NCI-H2196 treated with DMSO at 0.1 percent for 48 hours (cell line): ENCODE measurements around the gene RHBDD3.

Experiments
- DNase-seq: peaks from one replicate; lab custom pipeline; 2025; ENCODE audit not compliant: unreplicated experiment; lab: John Stamatoyannopoulos, UW

Gene RHBDD3

DNA sequence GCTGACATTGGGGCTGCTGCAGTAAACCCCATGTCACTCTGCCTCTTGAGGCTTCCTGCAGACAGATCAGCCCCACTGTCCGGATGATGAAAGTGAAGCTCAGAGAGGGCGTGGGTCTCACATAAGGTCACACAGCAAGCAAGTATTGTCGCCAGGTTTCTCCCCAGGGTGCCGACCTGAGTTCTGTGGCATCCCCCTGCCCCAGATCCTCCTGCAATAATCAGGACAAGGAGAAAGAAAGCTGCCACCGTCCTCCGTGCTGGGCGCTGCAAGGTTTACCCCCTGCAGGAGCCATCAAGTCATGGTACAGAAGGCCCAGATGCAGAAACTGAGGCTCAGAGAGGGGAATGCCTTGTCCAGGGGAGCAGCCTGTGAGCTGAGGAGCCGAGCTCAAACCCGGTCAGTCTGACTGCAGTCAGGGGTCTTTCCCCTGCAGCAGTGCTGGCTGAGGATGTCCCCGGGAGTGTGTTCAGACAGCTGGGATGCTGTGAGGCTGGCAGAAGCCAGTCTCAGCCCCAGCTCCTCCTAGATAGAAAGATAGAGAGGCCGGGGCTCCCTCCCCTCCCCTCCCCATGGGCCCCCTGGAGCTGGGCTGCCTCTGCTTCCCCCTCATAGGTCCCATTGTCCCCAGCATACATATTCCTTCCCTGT lies 48.9 kb downstream of the RHBDD3 start:
- no peak for DNase-seq

DNA sequence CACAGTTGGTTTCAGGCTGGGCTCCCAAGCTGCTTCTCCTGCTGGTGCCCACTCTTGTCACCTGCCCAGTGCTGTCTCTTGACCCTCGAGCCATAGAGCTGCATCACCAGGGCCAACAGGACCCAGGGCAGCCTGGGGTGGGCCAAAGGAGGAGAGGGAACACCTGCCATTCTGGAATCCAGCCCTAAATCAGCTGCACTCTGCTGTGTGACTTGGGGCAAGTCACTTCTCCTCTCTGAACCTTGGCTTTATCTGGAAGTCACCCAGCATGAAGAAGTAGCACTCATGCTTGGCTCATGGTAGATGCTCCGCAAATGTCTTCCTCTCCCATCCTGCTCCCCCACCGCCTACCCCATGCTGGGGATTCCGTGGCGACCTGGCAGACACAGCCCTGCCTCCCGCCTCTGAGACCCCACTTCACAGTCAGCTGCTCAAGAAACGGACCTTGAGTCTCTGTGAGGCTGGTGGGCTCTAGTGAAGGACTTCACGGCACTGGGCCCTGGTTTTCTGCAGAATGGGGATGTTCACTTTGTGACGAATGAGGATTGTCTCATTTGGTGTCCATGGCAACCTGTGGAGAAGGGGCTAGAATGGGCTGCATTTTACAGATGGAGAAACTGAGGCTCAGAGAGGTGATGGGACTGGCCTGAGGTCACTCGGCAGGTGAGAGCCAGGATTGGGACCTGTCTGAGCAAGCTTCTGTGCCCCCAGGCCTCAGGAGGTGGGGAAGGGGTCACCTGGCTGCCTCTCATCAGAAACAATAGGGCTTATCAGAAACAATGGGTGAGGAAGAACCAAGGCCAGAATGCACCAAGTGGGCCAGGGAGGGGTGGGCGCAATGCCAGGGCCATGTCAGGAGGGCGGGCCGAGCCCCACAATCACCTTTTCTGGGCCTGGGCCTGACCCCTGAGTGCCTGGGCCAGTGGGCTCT lies 49.7 kb downstream of the RHBDD3 start:
- no peak for DNase-seq

DNA sequence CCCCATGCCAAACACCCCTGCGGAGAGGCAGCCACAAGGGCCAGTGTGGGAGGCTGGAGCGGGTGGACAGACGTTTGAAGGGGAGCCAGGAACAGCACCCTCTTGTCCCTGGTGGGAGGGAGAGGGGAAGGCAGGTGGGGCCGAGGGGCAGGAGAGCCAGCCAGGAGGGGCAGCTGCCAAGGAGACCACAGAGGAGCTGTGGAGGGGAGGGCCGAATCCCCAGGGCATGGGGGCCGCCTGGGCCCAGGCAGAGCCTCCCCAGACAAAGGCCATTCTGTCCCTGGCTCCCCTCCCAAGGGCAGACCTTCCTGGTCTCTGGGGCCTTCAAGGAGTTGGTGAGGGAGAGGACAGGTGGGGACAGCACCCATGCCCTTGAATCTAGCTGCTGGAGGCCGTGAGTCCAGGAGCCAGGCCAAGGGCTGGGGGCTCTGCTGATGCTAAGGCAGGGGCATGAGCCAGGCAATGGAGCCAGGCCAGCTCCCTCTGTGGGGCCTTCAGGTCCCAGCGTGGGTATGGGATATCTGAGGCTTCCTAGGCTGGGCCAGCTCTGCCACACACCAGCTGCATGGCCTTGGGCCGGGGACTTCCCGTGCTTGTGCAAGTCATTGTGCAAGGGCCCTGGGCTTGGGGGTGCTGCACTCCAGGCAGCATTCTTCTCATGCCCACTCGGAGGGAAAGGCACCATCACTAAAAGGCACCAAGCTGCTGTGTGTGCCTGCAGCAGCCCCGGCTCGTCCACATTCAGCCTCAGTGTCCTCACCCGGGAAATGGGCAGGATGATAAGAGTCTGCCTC lies 50.7 kb downstream of the RHBDD3 start:
- no peak for DNase-seq

DNA sequence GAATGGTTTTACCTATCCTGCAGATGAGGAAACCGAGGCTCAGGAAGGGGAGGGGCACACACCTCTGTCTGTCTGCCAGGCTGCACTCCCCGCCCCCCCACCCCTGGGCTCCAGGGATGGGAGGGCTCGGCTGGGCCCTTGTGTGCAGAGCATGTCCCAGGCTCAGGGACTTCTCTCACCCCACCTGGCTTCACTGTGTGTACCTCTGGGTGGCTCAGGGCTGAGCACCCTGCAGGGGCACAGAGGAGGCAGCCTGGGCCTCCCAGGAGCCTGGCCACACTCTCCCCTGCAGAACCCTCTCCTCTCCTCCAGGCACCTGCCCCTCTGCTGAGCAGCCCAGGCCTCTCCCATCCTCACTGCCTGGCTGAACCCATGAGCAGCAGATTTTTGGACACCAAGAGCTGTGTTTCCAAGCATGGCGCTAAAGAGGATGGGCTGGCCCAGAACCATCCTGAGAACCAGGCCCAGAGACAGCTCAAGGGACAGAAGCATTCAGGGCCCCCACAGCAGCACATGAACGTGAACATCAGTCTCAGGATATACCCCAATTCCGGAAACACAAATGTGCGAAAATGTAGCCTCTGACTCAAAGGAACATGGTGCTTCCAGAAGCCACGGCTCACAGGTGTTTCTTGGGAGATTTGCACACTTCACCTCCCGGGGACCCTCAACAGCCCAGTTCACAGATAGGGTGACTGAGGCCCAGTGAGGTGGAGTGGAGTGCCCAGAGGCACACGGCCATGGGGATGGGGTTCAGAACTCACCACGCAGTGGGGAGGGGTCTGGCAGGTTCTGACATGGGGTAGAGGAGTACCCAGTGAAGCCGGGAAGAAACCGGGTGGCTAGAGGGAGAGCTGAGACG lies 51.5 kb downstream of the RHBDD3 start:
- DNase-seq = no peak

DNA sequence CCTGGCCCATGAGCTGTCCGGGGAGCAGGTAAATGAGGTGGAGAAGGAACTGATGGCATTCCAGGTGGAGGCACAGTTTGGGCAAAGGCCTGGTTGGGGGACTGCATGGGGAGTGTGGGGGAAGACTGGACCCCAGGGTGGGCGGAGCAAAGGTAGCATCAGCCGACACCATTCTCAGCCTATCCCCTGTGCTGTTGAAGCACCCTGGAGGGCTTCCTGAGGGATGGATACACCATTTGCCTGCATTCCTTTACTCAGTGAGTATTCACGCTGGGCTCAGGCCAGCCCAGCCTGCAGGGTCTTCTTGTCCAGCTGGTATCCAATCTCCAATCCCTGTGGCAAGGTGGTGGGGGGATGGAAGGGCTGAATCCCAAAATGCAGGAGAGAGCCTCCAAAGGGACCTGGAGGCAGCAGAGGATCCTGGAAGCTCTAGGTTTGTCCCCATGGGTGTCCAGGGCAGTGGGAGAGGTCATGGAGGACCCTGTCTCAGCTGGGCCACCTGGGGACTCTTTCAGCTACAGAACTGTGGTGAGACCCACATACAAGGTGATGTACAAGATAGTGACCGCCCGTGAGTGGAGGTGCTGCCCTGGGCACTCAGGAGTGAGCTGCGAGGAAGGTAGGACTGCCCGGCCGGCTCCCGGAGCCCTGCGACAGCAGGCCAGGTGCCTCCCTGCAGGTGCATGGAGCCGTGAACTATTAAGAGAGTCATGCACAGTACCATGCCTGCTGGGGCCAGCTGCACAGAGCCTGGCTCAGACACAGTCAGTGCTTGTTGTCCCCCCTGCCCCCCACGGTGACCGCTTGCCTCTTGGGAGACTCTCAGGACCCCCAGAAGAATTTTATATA lies 52.5 kb downstream of the RHBDD3 start:
- no peak for DNase-seq

DNA sequence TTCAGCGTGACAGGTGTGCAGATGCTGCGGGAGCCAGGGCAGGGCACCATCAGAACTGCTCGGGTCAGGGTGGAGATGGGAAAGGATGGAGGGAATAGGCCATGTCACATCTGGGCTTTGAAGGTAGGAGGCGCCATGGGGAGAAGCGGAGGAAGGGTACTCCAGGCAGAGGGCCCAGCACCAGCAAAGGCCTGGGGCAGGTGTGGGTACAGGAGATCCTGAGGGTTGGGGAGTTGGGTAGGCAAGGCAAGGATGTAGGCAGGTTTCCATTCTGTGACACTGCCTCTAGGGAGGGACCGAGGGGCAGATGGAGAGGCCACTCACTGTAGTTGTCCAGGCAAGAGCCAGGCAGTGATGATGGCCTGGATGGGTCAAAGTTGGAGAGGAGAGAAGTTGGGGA lies 53.5 kb downstream of the RHBDD3 start:
- DNase-seq = no peak

DNA sequence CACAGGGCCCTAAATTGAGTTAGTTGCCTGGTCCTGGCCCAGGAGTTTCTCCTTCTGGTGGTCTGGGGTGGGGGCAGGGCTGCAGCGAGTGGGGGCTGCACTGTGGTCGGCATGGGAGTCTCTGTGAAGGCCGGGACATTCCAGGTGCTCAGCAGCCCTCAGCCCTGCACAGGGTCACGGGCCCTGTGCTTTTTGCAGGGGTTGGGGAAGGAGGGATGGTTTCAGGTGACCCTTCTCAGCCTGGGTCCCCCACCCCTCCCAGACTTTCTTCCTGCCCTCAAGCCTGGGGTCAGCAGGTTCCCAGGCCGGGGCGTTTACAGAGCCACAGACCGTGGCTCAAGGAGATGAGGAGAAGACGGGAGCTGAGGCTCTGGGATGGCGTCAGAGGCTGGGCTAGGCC lies 54.3 kb downstream of the RHBDD3 start:
- DNase-seq = no peak

DNA sequence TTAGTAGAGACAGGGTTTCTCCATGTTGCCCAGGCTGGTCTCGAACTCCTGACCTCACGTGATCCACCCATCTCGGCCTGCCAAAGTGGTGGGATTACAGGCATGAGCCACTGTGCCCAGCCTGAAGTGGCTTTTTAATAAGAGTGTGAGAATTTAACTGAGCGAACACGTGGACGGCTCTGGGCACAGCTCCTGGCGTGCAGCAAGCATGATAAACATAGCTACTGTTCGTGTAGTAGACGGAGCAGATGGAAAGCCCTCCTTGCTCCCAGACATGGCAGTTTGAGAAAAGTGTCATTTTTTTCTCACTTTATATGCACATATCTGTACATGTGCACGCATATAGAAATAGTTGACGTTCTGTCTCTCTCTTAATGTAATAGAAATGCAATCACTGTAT lies 55.0 kb downstream of the RHBDD3 start:
- DNase-seq = no peak

DNA sequence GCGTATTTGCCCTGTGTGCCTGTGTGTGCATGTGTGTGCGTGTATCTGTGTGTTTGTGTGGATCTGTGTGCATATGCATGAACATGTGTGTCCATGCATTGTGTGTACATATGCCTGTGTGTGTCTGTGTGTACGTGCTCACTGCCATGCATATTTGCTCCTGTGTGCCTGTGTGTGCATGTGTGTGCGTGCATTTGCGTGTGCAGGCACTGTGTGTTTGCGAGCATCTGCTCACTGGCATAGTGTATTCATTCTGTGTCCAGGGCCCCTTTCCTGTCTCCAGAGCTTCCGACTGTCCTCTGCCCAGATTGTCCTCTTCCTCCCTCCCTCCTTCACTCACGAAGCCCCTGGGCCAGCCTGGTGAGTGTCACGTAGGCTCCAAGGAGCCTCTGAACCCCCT lies 56.3 kb downstream of the RHBDD3 start:
- DNase-seq = no peak

DNA sequence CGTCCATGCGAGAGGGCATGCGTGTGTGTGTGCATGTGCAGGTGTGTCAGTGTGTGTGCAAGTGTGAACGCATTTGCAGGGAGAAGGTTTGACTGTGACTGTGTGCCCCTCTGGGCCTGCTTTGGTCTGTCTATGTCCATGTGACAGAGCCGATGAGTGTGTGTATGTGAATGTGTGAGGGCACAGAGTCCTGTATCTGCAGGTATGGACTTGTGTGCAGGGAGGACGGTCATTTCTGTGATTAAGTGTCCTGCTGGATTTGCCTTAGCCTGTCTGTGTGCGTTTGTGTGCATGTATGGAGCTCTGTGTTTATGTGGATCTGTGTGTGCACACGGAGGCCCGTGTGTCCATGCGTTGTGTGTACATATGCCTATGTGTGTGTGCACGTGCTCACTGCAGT lies 56.7 kb downstream of the RHBDD3 start:
- DNase-seq = no peak
